HG02840 (cell line): ENCODE measurements around the gene HINT2.

Experiments used
- ATAC-seq: cut with Tn5 transposase; IDR thresholded peaks from one replicate; pipeline ENCODE4 v1.9.1; 2021; ENCODE audit warnings: mild to moderate bottlenecking, moderate library complexity, moderate number of reproducible peaks; ENCODE audit not compliant: unreplicated experiment, low FRiP score

Gene HINT2

GRCh38 chr9:35789541-35789940, 25.3 kb downstream of the HINT2 start:
- ATAC-seq = no peak

GRCh38 chr9:35783418-35783817, 31.4 kb downstream of the HINT2 start:
- ATAC-seq = no peak

GRCh38 chr9:35781066-35781465, 33.8 kb downstream of the HINT2 start:
- no peak for ATAC-seq

GRCh38 chr9:35778496-35778895, 36.3 kb downstream of the HINT2 start:
- ATAC-seq = no peak

- no peak for ATAC-seq
Measured at GRCh38 chr9:35776018-35776417, 38.8 kb downstream of the HINT2 start.

GRCh38 chr9:35774907-35775635, 39.8 kb downstream of the HINT2 start:
- no peak for ATAC-seq

- ATAC-seq = no peak
Measured at GRCh38 chr9:35771943-35772342, 42.9 kb downstream of the HINT2 start.

GRCh38 chr9:35771534-35771933, 43.3 kb downstream of the HINT2 start:
- ATAC-seq = no peak

GRCh38 chr9:35771075-35771433, 43.8 kb downstream of the HINT2 start:
- ATAC-seq = no peak

- no peak for ATAC-seq
Measured at GRCh38 chr9:35769763-35770162, 45.1 kb downstream of the HINT2 start.

- ATAC-seq = no peak
Measured at GRCh38 chr9:35767458-35767857, 47.4 kb downstream of the HINT2 start.

- ATAC-seq = no peak
Measured at GRCh38 chr9:35766997-35767396, 47.8 kb downstream of the HINT2 start.

GRCh38 chr9:35763803-35764202, 51.0 kb downstream of the HINT2 start:
- ATAC-seq = no peak

- no peak for ATAC-seq
Measured at GRCh38 chr9:35763181-35763580, 51.7 kb downstream of the HINT2 start.
